Liver (tissue), 9 donors: ENCODE results near the gene FAM20C. TPM values are rescaled to one million over a fixed set of nuclear protein-coding genes. Genes with fewer than 3 reads are reported as not detected.

Experiments
- DNase-seq: peaks from one replicate; pipeline ENCODE4 v3.0.0-alpha.2; 2017; ENCODE audit warnings: low spot score
- H3K27ac ChIP-seq, 2 donors: one replicate each; pipeline ENCODE4 v1.7.0; 2013; ENCODE audit warnings: inconsistent platforms in 2 of 2, low read length in 2 of 2, control low read depth in 1 of 2, low read depth in 1 of 2, mild to moderate bottlenecking in 1 of 2
- H3K27me3 ChIP-seq, 4 donors: one replicate each; pipeline versions ENCODE4 v1.6.1 to v1.7.0; 2013; ENCODE audit warnings: low read length in 3 of 4, inconsistent platforms in 1 of 4, mild to moderate bottlenecking in 1 of 4, moderate library complexity in 1 of 4; ENCODE audit not compliant: control insufficient read depth in 4 of 4, insufficient read depth in 4 of 4
- H3K36me3 ChIP-seq, 4 donors: one replicate each; pipeline versions ENCODE4 v1.6.1 to v1.7.0; 2013; ENCODE audit warnings: low read length in 3 of 4, mild to moderate bottlenecking in 3 of 4, low read depth in 1 of 4, moderate library complexity in 1 of 4; ENCODE audit not compliant: control insufficient read depth in 4 of 4, insufficient read depth in 3 of 4
- H3K4me1 ChIP-seq, 4 donors: one replicate each; pipeline versions ENCODE4 v1.6.1 to v1.7.0; 2013; ENCODE audit warnings: low read length in 3 of 4, mild to moderate bottlenecking in 3 of 4, moderate library complexity in 1 of 4; ENCODE audit not compliant: control insufficient read depth in 4 of 4, insufficient read depth in 4 of 4
- H3K4me3 ChIP-seq, 3 donors: one replicate each; pipeline versions ENCODE4 v1.6.1 to v1.7.0; 2013; ENCODE audit warnings: low read length in 3 of 3, control low read depth in 1 of 3, low read depth in 1 of 3, mild to moderate bottlenecking in 1 of 3
- H3K9ac ChIP-seq, 2 donors: one replicate each; pipeline ENCODE4 v1.7.0; 2013; ENCODE audit warnings: low read length in 2 of 2, mild to moderate bottlenecking in 2 of 2, moderate library complexity in 2 of 2, control low read depth in 1 of 2, low read depth in 1 of 2
- H3K9me3 ChIP-seq, 4 donors: one replicate each; pipeline versions ENCODE4 v1.6.1 to v1.7.0; 2013; ENCODE audit warnings: low read length in 3 of 4; ENCODE audit not compliant: control insufficient read depth in 4 of 4
- NR2F2 ChIP-seq: IDR thresholded peaks from 2 replicates; pipeline ENCODE4 v1.6.1; 2016; ENCODE audit warnings: antibody characterized with exemption
- REST ChIP-seq: IDR thresholded peaks from 2 replicates; pipeline ENCODE4 v1.6.1; 2016; ENCODE audit warnings: antibody characterized with exemption, mild to moderate bottlenecking
- SP1 ChIP-seq: IDR thresholded peaks from 2 replicates; pipeline ENCODE4 v1.6.1; 2018; ENCODE audit warnings: antibody characterized with exemption, mild to moderate bottlenecking
- ZBTB33 ChIP-seq: IDR thresholded peaks from 2 replicates; pipeline ENCODE4 v1.6.1; 2016; ENCODE audit warnings: antibody characterized with exemption
- WGBS: extraction: QIAGEN DNeasy Blood & Tissue Kit; methylation state at CpG from one replicate; pipeline ENCODE4 v1.1.7; 2013; 5-methylcytosine and 5-hydroxymethylcytosine counted together
- polyA plus RNA-seq, 2 donors: library from polyadenylated mRNA; stranded (reverse) in 1 of 2; unstranded in 1 of 2; fragments of 200-250 nt in 1 of 2; fragments of >200 nt in 1 of 2; fragmentation: Nextera tagmentation in 1 of 2; extraction: Ambion mirVana in 1 of 2; gene quantifications; one replicate each; pipeline versions ENCODE4 v1.2.1 to v1.2.3, GENCODE V29; 2013 to 2015
- total RNA-seq, 2 donors: library from RNA; depleted of rRNA; stranded (reverse); fragments of >200 nt; gene quantifications; one replicate each; pipeline ENCODE4 v1.2.3, GENCODE V29; 2014
- donor health status: healthy.
- donor health status: healthy.
- donor health status: healthy.
- donor health status: healthy.
- donor health status: healthy.

The FAM20C gene
- total and polyA plus RNA-seq, 4 donors: 13.4 to 40.4 (median 31.5) TPM

- Histone ChIP-seq H3K36me3 (no peaks in the 10 kb centered on the region), H3K4me1 (no peaks in the 10 kb centered on the region), H3K27me3 (no peaks in the 10 kb centered on the region), H3K4me3 (no peak overlapping the region), H3K27ac (no peak overlapping the region), H3K9ac (no peak overlapping the region), H3K9me3 (no peaks in the 10 kb centered on the region)
- no peak for DNase-seq
- 90% methylated on average over 24 of the region's 24 CpGs for WGBS
- TF ChIP-seq ZBTB33: no peak
- no peak for TF ChIP-seq NR2F2
- TF ChIP-seq REST: no peak
Observed at GRCh38 chr7:303884-304573, 111.7 kb downstream of the FAM20C start.

- no peaks in the 10 kb centered on the region for H3K4me1 ChIP-seq
- H3K9me3 ChIP-seq: no peaks in the 10 kb centered on the region
- no peaks in the 10 kb centered on the region for H3K36me3 ChIP-seq
- no peak for DNase-seq
- no peak overlapping the region for H3K4me3 ChIP-seq
- no peaks in the 10 kb centered on the region for H3K27me3 ChIP-seq
- H3K27ac ChIP-seq: no peak overlapping the region
- WGBS: 84% methylated on average over 19 of the region's 19 CpGs
- H3K9ac ChIP-seq: no peak overlapping the region
- TF ChIP-seq SP1: no peak
- TF ChIP-seq REST: no peak
Observed at GRCh38 chr7:304574-305409, 112.4 kb downstream of the FAM20C start.
